Right lobe of liver (tissue), 4 donors: Measurements from ENCODE around the gene NEUROG2.

ENCODE experiments used
- POLR2A ChIP-seq: fragments of 450-650 bp; IDR thresholded peaks from one replicate; pipeline ENCODE4 v1.6.1; 2017; ENCODE audit warnings: antibody characterized with exemption, mild to moderate bottlenecking
- TF ChIP-seq, protein P1 (sequence below), 4 donors: fragments of 200-600 bp in 3 of 4; fragments of 450-650 bp in 1 of 4; IDR thresholded peaks; one replicate each; pipeline versions ENCODE4 v1.5.1 to v1.8.0; 2016 to 2022; ENCODE audit warnings: antibody characterized with exemption in 4 of 4, mild to moderate bottlenecking in 2 of 4
- donor health status: DM: no; HTN: no; CAD: no.
- donor health status: DM: no; HTN: no; CAD: no.
- donor health status: DM: no; HTN: yes; CAD: no.

DNA sequence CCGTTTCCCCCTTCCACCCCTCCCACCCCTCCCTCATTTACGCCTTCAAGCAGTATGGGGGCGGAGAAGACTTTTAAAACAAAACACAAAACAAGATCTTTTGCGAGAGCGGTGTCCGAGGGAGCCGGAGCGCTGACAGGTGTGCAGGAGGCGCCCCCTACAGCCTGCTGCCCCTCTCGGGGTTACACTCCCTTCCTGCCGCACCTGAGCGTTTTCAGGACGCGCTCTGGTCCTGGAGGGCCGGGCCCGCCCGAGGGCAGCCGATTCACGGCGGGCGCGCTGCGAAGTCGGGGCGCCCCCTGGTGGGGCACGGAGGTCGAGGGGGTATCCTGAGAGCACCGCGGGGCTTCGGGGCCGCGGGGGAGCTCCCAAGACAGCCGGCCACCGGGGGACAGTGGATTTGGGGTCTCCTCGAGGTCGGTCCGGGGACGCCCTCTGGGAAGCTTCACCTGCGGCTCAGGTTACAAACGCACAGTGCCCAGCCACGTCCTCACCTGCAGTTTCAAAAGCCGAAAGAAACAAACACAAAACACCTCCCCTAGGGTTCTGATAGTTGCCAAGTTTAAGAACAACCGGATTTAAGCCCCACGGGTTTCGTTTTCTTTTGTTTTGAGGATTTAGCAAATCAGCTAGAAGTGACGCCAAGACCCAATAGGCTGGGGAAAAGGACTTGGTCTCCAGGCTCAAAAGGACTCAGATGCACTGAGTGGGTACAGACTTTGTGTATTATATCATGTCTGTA is 8.0 kb upstream of the NEUROG2 start:
- TF ChIP-seq, protein P1, sequence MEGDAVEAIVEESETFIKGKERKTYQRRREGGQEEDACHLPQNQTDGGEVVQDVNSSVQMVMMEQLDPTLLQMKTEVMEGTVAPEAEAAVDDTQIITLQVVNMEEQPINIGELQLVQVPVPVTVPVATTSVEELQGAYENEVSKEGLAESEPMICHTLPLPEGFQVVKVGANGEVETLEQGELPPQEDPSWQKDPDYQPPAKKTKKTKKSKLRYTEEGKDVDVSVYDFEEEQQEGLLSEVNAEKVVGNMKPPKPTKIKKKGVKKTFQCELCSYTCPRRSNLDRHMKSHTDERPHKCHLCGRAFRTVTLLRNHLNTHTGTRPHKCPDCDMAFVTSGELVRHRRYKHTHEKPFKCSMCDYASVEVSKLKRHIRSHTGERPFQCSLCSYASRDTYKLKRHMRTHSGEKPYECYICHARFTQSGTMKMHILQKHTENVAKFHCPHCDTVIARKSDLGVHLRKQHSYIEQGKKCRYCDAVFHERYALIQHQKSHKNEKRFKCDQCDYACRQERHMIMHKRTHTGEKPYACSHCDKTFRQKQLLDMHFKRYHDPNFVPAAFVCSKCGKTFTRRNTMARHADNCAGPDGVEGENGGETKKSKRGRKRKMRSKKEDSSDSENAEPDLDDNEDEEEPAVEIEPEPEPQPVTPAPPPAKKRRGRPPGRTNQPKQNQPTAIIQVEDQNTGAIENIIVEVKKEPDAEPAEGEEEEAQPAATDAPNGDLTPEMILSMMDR (IDR thresholded peaks at IDR 0.05): peak; percentile 45 to 74 (median 68)
- no peak for TF ChIP-seq POLR2A
